Liver (tissue), 9 donors: ENCODE results near the gene CLIC5. TPM values are rescaled to one million over a fixed set of nuclear protein-coding genes. Genes with fewer than 3 reads are reported as not detected.

Experiments used
- DNase-seq: peaks from one replicate; pipeline ENCODE4 v3.0.0-alpha.2; 2017; ENCODE audit warnings: low spot score
- H3K27ac ChIP-seq, 2 donors: one replicate each; pipeline ENCODE4 v1.7.0; 2013; ENCODE audit warnings: inconsistent platforms in 2 of 2, low read length in 2 of 2, control low read depth in 1 of 2, low read depth in 1 of 2, mild to moderate bottlenecking in 1 of 2
- H3K27me3 ChIP-seq, 4 donors: one replicate each; pipeline versions ENCODE4 v1.6.1 to v1.7.0; 2013; ENCODE audit warnings: low read length in 3 of 4, inconsistent platforms in 1 of 4, mild to moderate bottlenecking in 1 of 4, moderate library complexity in 1 of 4; ENCODE audit not compliant: control insufficient read depth in 4 of 4, insufficient read depth in 4 of 4
- H3K36me3 ChIP-seq, 4 donors: one replicate each; pipeline versions ENCODE4 v1.6.1 to v1.7.0; 2013; ENCODE audit warnings: low read length in 3 of 4, mild to moderate bottlenecking in 3 of 4, low read depth in 1 of 4, moderate library complexity in 1 of 4; ENCODE audit not compliant: control insufficient read depth in 4 of 4, insufficient read depth in 3 of 4
- H3K4me1 ChIP-seq, 4 donors: one replicate each; pipeline versions ENCODE4 v1.6.1 to v1.7.0; 2013; ENCODE audit warnings: low read length in 3 of 4, mild to moderate bottlenecking in 3 of 4, moderate library complexity in 1 of 4; ENCODE audit not compliant: control insufficient read depth in 4 of 4, insufficient read depth in 4 of 4
- H3K4me3 ChIP-seq, 3 donors: one replicate each; pipeline versions ENCODE4 v1.6.1 to v1.7.0; 2013; ENCODE audit warnings: low read length in 3 of 3, control low read depth in 1 of 3, low read depth in 1 of 3, mild to moderate bottlenecking in 1 of 3
- H3K9ac ChIP-seq, 2 donors: one replicate each; pipeline ENCODE4 v1.7.0; 2013; ENCODE audit warnings: low read length in 2 of 2, mild to moderate bottlenecking in 2 of 2, moderate library complexity in 2 of 2, control low read depth in 1 of 2, low read depth in 1 of 2
- H3K9me3 ChIP-seq, 4 donors: one replicate each; pipeline versions ENCODE4 v1.6.1 to v1.7.0; 2013; ENCODE audit warnings: low read length in 3 of 4; ENCODE audit not compliant: control insufficient read depth in 4 of 4
- ATF3 ChIP-seq: IDR thresholded peaks from 2 replicates; pipeline ENCODE4 v1.6.1; 2016; ENCODE audit warnings: antibody characterized with exemption
- EGR1 ChIP-seq, 2 donors: IDR thresholded peaks; 2 replicates each; pipeline ENCODE4 v1.6.1; 2016 to 2018; ENCODE audit warnings: antibody characterized with exemption in 2 of 2, low read depth in 2 of 2
- FOXA1 ChIP-seq: IDR thresholded peaks from 2 replicates; pipeline ENCODE4 v1.6.1; 2016; ENCODE audit warnings: antibody characterized with exemption
- FOXA2 ChIP-seq: IDR thresholded peaks from 2 replicates; pipeline ENCODE4 v1.6.1; 2016; ENCODE audit warnings: antibody characterized with exemption
- GABPA ChIP-seq, 2 donors: IDR thresholded peaks in 1 of 2; conservative IDR thresholded peaks in 1 of 2; 2 replicates each; pipeline ENCODE4 v1.6.1; 2016; ENCODE audit warnings: antibody characterized with exemption in 2 of 2, mild to moderate bottlenecking in 1 of 2, moderate library complexity in 1 of 2
- HNF4A ChIP-seq, 2 donors: conservative IDR thresholded peaks; 2 replicates each; pipeline ENCODE4 v1.6.1; 2016; ENCODE audit warnings: antibody characterized with exemption in 2 of 2, mild to moderate bottlenecking in 2 of 2
- HNF4G ChIP-seq: IDR thresholded peaks from 2 replicates; pipeline ENCODE4 v1.6.1; 2016; ENCODE audit warnings: antibody characterized with exemption
- JUND ChIP-seq, 2 donors: IDR thresholded peaks; 2 replicates each; pipeline ENCODE4 v1.6.1; 2016; ENCODE audit warnings: antibody characterized with exemption in 2 of 2
- MAX ChIP-seq: IDR thresholded peaks from 2 replicates; pipeline ENCODE4 v1.6.1; 2016; ENCODE audit warnings: antibody characterized with exemption
- NR2F2 ChIP-seq: IDR thresholded peaks from 2 replicates; pipeline ENCODE4 v1.6.1; 2016; ENCODE audit warnings: antibody characterized with exemption
- RAD21 ChIP-seq, 2 donors: IDR thresholded peaks; 2 replicates each; pipeline ENCODE4 v1.6.1; 2016; ENCODE audit warnings: antibody characterized with exemption in 2 of 2, mild to moderate bottlenecking in 2 of 2
- REST ChIP-seq: IDR thresholded peaks from 2 replicates; pipeline ENCODE4 v1.6.1; 2016; ENCODE audit warnings: antibody characterized with exemption, mild to moderate bottlenecking
- RXRA ChIP-seq, 2 donors: IDR thresholded peaks; 2 replicates each; pipeline ENCODE4 v1.6.1; 2017 to 2018; ENCODE audit warnings: antibody characterized with exemption in 2 of 2, mild to moderate bottlenecking in 1 of 2
- SP1 ChIP-seq: IDR thresholded peaks from 2 replicates; pipeline ENCODE4 v1.6.1; 2018; ENCODE audit warnings: antibody characterized with exemption, mild to moderate bottlenecking
- TAF1 ChIP-seq: conservative IDR thresholded peaks from 2 replicates; pipeline ENCODE4 v1.6.1; 2016; ENCODE audit warnings: antibody characterized with exemption, mild to moderate bottlenecking
- YY1 ChIP-seq: IDR thresholded peaks from 2 replicates; pipeline ENCODE4 v1.6.1; 2016; ENCODE audit warnings: antibody characterized with exemption, mild to moderate bottlenecking
- ZBTB33 ChIP-seq: IDR thresholded peaks from 2 replicates; pipeline ENCODE4 v1.6.1; 2016; ENCODE audit warnings: antibody characterized with exemption
- WGBS: extraction: QIAGEN DNeasy Blood & Tissue Kit; methylation state at CpG from one replicate; pipeline ENCODE4 v1.1.7; 2013; 5-methylcytosine and 5-hydroxymethylcytosine counted together
- polyA plus RNA-seq, 2 donors: library from polyadenylated mRNA; stranded (reverse) in 1 of 2; unstranded in 1 of 2; fragments of 200-250 nt in 1 of 2; fragments of >200 nt in 1 of 2; fragmentation: Nextera tagmentation in 1 of 2; extraction: Ambion mirVana in 1 of 2; gene quantifications; one replicate each; pipeline versions ENCODE4 v1.2.1 to v1.2.3, GENCODE V29; 2013 to 2015
- total RNA-seq, 2 donors: library from RNA; depleted of rRNA; stranded (reverse); fragments of >200 nt; gene quantifications; one replicate each; pipeline ENCODE4 v1.2.3, GENCODE V29; 2014
- donor health status: healthy.
- donor health status: healthy.
- donor health status: healthy.
- donor health status: healthy.
- donor health status: healthy.

Gene CLIC5
- total and polyA plus RNA-seq, 4 donors, result 0.05 to 0.33 (median 0.14) TPM

GRCh38 chr6:46010771-46011170 is 4.9 kb downstream of the CLIC5 start:
- TF ChIP-seq RAD21 (IDR thresholded peaks at IDR 0.05) (no peak), TAF1 (no peak), FOXA2 (no peak), JUND (IDR thresholded peaks at IDR 0.05) (no peak), GABPA (IDR thresholded peaks at IDR 0.05 in 1 of 2, conservative IDR thresholded peaks at IDR 0.05 in 1 of 2) (no peak), EGR1 (IDR thresholded peaks at IDR 0.05; ENCODE audit: low read depth in 2 of 2) (no peak), RXRA (IDR thresholded peaks at IDR 0.05) (no peak), NR2F2 (no peak), ATF3 (no peak), HNF4A (conservative IDR thresholded peaks at IDR 0.05) (no peak), SP1 (no peak)
- DNase-seq, result no peak
- 87% methylated on average over 5 of the region's 5 CpGs for WGBS
- Histone ChIP-seq H3K4me3 (no peak overlapping the region), H3K9me3 (no peaks in the 10 kb centered on the region), H3K9ac (no peak overlapping the region), H3K4me1 (peaks cover 0 to 14% (median 8%) of the 10 kb centered on the region in 4 donors), H3K36me3 (no peaks in the 10 kb centered on the region), H3K27ac (no peak overlapping the region), H3K27me3 (no peaks in the 10 kb centered on the region)

- no peak for TF ChIP-seq REST
- TF ChIP-seq YY1, result no peak
- TF ChIP-seq HNF4A (conservative IDR thresholded peaks at IDR 0.05), result no peak
- H3K9ac ChIP-seq, result no peak overlapping the region
- peaks cover 0 to 9% (median 3%) of the 10 kb centered on the region in 4 donors for H3K4me1 ChIP-seq
- no peak overlapping the region for H3K27ac ChIP-seq
- no peaks in the 10 kb centered on the region for H3K9me3 ChIP-seq
- no peak for DNase-seq
- H3K27me3 ChIP-seq, result no peaks in the 10 kb centered on the region
- no peaks in the 10 kb centered on the region for H3K36me3 ChIP-seq
- 89% methylated on average over 3 of the region's 3 CpGs for WGBS
- no peak overlapping the region for H3K4me3 ChIP-seq
Observed at GRCh38 chr6:46010270-46010669, 5.4 kb downstream of the CLIC5 start.

- DNase-seq, result no peak
- no peak for TF ChIP-seq REST
- no peak for TF ChIP-seq SP1
- no peak for TF ChIP-seq MAX
- TF ChIP-seq FOXA2, result no peak
- TF ChIP-seq GABPA (IDR thresholded peaks at IDR 0.05 in 1 of 2, conservative IDR thresholded peaks at IDR 0.05 in 1 of 2), result no peak
- no peak for TF ChIP-seq FOXA1
- TF ChIP-seq RXRA (IDR thresholded peaks at IDR 0.05), result no peak
- TF ChIP-seq ATF3, result no peak
- TF ChIP-seq JUND (IDR thresholded peaks at IDR 0.05), result no peak
- no peak for TF ChIP-seq HNF4G
- no peak for TF ChIP-seq TAF1
- TF ChIP-seq HNF4A (conservative IDR thresholded peaks at IDR 0.05), result no peak
- no peak for TF ChIP-seq RAD21 (IDR thresholded peaks at IDR 0.05)
- no peak for TF ChIP-seq ZBTB33
Observed at GRCh38 chr6:46002264-46002663, 13.4 kb downstream of the CLIC5 start.

More at GRCh38 chr6:46002264-46002663, 13.4 kb downstream of the CLIC5 start:
- H3K36me3 ChIP-seq, result no peaks in the 10 kb centered on the region
- no peaks in the 10 kb centered on the region for H3K27me3 ChIP-seq
- no peak overlapping the region for H3K4me3 ChIP-seq
- H3K9ac ChIP-seq, result no peak overlapping the region
- 93% methylated on average over 1 of the region's 1 CpG for WGBS
- H3K4me1 ChIP-seq, result no peaks in the 10 kb centered on the region
- H3K9me3 ChIP-seq, result no peaks in the 10 kb centered on the region
- H3K27ac ChIP-seq, result no peak overlapping the region
